Stimulated activated effector memory CD8-positive, alpha-beta T cell treated with anti-CD3 and anti-CD28 coated beads, Interleukin-12 subunit alpha, Interleukin-12 subunit beta, amount 100 ng/mL, for 72 hours (primary cell): ENCODE results near the gene ZFAND3.
A peak's percentile ranks its signal among the peaks of the same experiment; 100 is the strongest.

Experiments
- ATAC-seq: fragments of 150-1000 bp; cut with Tn5 transposase; 2 replicates; pipeline ENCODE4 v1.10.0; 2021
- DNase-seq, 2 donors: peaks; one replicate each; pipeline ENCODE4 v3.0.0; 2021 to 2022; ENCODE audit warnings: low spot score in 2 of 2
- H3K27ac Mint-ChIP-seq: one replicate; pipeline ENCODE4 v1.8.0; 2022; ENCODE audit warnings: mild to moderate bottlenecking, mixed read lengths
- H3K36me3 Mint-ChIP-seq: one replicate; pipeline ENCODE4 v1.8.0; 2022; ENCODE audit warnings: mild to moderate bottlenecking, mixed read lengths
- H3K4me1 Mint-ChIP-seq: one replicate; pipeline ENCODE4 v1.8.0; 2022; ENCODE audit warnings: mixed read lengths
- H3K4me3 Mint-ChIP-seq: one replicate; pipeline ENCODE4 v1.8.0; 2022; ENCODE audit warnings: mild to moderate bottlenecking, mixed read lengths
- H3K9me3 Mint-ChIP-seq: one replicate; pipeline ENCODE4 v1.8.0; 2022; ENCODE audit warnings: mixed read lengths

Gene ZFAND3

GRCh38 chr6:38170666-38171355 is 351.3 kb downstream of the ZFAND3 start:
- no peak overlapping the region for H3K27ac Mint-ChIP-seq
- H3K4me3 Mint-ChIP-seq = no peak overlapping the region
- H3K4me1 Mint-ChIP-seq = no peaks in the 10 kb centered on the region
- no peaks in the 10 kb centered on the region for H3K9me3 Mint-ChIP-seq
- DNase-seq = no peak
- peaks cover 28% of the 10 kb centered on the region for H3K36me3 Mint-ChIP-seq
- ATAC-seq = no peak

- no peaks in the 10 kb centered on the region for H3K9me3 Mint-ChIP-seq
- peak overlapping the region; percentile 63 for H3K27ac Mint-ChIP-seq
- no peak for ATAC-seq
- peaks cover 22% of the 10 kb centered on the region for H3K36me3 Mint-ChIP-seq
- no peak for DNase-seq
- H3K4me1 Mint-ChIP-seq = no peaks in the 10 kb centered on the region
- H3K4me3 Mint-ChIP-seq = no peak overlapping the region
Measured at GRCh38 chr6:38171997-38172738, 352.6 kb downstream of the ZFAND3 start.

DNA sequence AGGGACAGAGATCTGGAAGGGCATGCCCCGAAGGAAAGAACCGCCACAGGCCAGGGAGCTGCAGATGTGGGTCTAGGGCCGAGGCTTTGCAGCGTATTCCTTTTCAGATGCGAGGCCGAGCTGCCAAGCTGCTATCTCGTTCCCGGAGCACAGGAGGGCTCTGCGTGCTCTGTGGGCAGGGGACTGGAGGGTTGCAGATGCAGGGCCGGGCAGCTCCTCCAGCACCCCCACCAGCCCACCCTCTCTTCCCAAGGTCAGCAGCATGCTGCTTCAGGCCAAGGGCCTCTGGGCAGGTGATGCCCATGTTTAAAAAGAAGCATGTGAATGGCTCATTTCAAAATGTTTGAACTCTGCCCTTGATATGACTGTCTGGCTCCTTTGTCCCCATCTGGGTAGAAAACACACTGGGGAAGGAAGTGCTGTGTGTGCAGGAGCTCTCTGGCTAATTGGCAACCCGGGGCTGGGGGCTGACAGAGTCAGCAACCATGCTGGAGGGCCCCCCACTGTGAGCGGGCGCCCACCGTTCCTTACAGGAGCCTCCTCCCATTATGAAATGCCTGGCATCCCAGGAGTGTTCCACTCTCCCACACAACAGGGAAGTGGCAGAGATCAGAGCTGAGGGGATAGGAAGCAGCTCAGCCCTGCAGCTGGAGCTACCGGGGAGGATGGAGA is 353.3 kb downstream of the ZFAND3 start:
- Mint-ChIP-seq H3K9me3 (no peaks in the 10 kb centered on the region), H3K4me1 (peaks cover 3% of the 10 kb centered on the region), H3K36me3 (peaks cover 18% of the 10 kb centered on the region), H3K27ac (peak overlapping the region; percentile 63), H3K4me3 (no peak overlapping the region)
- no peak for ATAC-seq
- DNase-seq = no peak

- H3K36me3 Mint-ChIP-seq = peaks cover 17% of the 10 kb centered on the region
- H3K27ac Mint-ChIP-seq = no peak overlapping the region
- peaks cover 9% of the 10 kb centered on the region for H3K4me1 Mint-ChIP-seq
- H3K9me3 Mint-ChIP-seq = no peaks in the 10 kb centered on the region
- ATAC-seq (no peak), DNase-seq (no peak)
- H3K4me3 Mint-ChIP-seq = no peak overlapping the region
Measured at GRCh38 chr6:38173909-38174308, 354.4 kb downstream of the ZFAND3 start.

DNA sequence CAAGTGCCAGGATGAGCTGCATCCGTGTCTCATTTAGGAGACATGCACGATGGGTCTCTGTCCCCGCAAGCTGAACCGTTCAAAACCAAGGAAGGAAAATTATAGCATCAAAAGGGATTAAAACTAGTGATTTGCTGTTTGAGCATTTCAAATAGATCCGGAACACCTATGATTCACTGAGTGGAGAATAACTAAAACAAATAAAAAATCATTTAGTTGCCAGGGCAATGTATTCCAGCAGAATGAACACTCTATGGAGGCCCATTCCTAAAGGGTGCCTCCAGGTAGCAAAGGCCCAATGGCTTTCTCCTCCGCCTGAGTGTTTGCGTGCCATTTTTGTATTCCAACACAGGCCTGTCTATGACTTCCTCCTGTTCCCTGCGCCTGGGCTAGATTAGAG is 354.8 kb downstream of the ZFAND3 start:
- Mint-ChIP-seq H3K4me3 (no peak overlapping the region), H3K27ac (no peak overlapping the region), H3K9me3 (no peaks in the 10 kb centered on the region), H3K36me3 (peaks cover 13% of the 10 kb centered on the region), H3K4me1 (peaks cover 9% of the 10 kb centered on the region)
- no peak for ATAC-seq
- DNase-seq = no peak

- H3K9me3 Mint-ChIP-seq = no peaks in the 10 kb centered on the region
- no peak overlapping the region for H3K27ac Mint-ChIP-seq
- H3K4me1 Mint-ChIP-seq = peaks cover 9% of the 10 kb centered on the region
- no peak for ATAC-seq
- H3K36me3 Mint-ChIP-seq = peaks cover 6% of the 10 kb centered on the region
- no peak for DNase-seq
- no peak overlapping the region for H3K4me3 Mint-ChIP-seq
Measured at GRCh38 chr6:38174806-38175495, 355.4 kb downstream of the ZFAND3 start.

- H3K9me3 Mint-ChIP-seq = no peaks in the 10 kb centered on the region
- DNase-seq = no peak
- H3K36me3 Mint-ChIP-seq = peaks cover 6% of the 10 kb centered on the region
- no peak overlapping the region for H3K27ac Mint-ChIP-seq
- no peak overlapping the region for H3K4me3 Mint-ChIP-seq
- no peak for ATAC-seq
- H3K4me1 Mint-ChIP-seq = peaks cover 9% of the 10 kb centered on the region
Measured at GRCh38 chr6:38175786-38176185, 356.3 kb downstream of the ZFAND3 start.

DNA sequence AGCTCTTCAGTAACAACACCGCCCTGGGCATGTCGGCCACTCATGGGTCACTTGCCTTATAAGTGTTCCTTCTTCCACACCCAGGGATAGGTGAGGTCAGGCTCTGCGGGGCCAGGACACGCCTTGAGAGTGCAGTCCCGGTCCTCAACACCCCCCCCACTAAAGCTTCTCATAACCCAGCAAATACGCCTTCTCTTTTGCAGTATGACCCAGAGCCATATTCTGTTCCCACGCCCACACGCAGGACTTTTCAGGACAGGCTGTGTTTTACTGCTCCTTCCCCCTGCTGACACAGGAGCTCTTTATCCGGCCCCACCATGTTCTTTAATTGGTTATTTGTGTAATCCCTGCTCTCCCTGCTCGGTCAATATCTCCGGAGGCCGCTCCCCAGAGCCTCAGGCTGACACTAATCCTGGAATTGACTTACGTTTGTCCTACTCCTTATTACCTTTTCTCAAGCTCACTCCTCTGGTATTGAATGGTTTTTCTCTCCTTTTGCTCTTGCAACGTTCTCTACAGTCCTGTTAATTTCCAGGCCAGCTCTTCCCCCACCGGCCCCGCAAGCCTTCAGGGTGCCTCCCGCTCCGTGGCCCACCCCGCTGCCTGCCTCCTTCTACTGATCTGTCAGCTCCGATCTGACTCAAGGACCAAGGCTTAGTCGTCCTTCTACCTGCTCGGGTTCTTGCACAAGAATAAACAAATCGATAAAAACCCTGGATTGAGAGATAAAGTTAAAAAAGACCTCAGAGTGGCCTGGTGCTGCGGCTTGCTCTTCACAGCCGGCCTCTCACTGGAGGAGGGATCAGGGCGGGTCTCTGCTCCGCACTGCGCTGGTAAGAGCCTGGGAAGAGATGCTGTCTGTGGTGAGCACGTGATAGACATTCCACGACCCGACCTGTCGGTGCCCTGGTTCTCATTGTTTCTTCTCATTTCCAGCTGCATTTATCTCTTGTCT is 357.5 kb downstream of the ZFAND3 start:
- Mint-ChIP-seq H3K4me3 (no peak overlapping the region), H3K27ac (peak overlapping the region; percentile 87), H3K36me3 (peaks cover 6% of the 10 kb centered on the region), H3K4me1 (peaks cover 9% of the 10 kb centered on the region), H3K9me3 (no peaks in the 10 kb centered on the region)
- DNase-seq (no peak), ATAC-seq (no peak)

- no peak for ATAC-seq
- no peak for DNase-seq
- Mint-ChIP-seq H3K4me3 (no peak overlapping the region), H3K27ac (peak overlapping the region; percentile 87), H3K9me3 (no peaks in the 10 kb centered on the region), H3K4me1 (peaks cover 9% of the 10 kb centered on the region), H3K36me3 (no peaks in the 10 kb centered on the region)
Measured at GRCh38 chr6:38177882-38178583, 358.5 kb downstream of the ZFAND3 start.

- no peak overlapping the region for H3K4me3 Mint-ChIP-seq
- no peak for ATAC-seq
- H3K36me3 Mint-ChIP-seq = no peaks in the 10 kb centered on the region
- peaks cover 9% of the 10 kb centered on the region for H3K4me1 Mint-ChIP-seq
- DNase-seq = no peak
- peak overlapping the region; percentile 87 for H3K27ac Mint-ChIP-seq
- H3K9me3 Mint-ChIP-seq = no peaks in the 10 kb centered on the region
Measured at GRCh38 chr6:38178584-38178886, 359.0 kb downstream of the ZFAND3 start.

DNA sequence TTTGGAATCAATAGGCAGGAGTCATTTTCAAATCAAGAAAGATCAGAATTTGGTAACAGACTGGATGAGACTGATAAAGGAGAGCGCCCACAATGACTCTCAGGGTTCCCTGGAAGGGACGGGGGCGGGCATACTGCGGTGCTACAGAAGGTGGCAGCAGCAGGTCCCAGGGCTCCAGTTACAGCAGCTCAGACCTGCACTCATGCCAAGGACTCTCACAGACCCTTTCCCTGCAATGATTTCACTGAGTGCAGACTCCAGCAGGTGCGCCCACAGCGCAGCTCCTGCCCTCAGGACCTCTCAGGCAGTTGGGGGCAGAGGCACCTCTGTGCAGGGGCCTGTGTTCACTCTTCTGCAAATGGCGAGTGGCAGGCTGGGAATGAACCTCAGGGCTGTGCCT is 359.8 kb downstream of the ZFAND3 start:
- no peak overlapping the region for H3K27ac Mint-ChIP-seq
- ATAC-seq (no peak), DNase-seq (no peak)
- no peak overlapping the region for H3K4me3 Mint-ChIP-seq
- no peaks in the 10 kb centered on the region for H3K36me3 Mint-ChIP-seq
- H3K4me1 Mint-ChIP-seq = peaks cover 9% of the 10 kb centered on the region
- H3K9me3 Mint-ChIP-seq = no peaks in the 10 kb centered on the region

DNA sequence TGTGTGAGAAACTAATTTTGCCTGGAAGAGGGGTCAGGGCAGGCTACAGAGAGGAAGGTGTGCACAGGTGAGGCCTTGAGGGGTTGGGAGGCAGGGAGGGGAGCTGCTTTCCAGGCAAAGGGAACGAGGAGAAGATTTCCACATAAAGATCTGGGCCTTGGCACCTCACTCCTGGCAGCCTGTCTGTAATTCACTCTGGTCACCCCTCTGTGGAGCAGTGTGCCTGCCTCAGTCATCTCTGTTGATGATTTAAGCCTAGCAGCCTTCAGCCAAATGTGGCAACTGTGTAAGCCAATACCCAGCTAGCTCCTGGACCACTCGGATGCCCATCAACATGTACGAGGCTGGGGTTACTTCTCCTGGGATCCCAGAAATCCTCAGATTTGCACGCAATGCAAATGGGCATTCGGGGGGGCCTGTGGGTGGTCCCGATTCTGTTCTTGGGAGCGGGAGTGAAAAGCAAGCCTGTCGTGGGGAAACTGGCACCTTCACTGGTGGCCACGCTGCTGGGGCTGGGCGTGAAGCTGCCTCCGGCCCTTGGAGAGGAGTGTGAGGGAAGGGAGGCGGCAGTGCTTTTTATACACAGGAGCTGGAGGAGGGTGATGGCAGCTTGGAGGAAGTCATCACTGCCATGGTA is 360.4 kb downstream of the ZFAND3 start:
- ATAC-seq (no peak), DNase-seq (no peak)
- H3K36me3 Mint-ChIP-seq = no peaks in the 10 kb centered on the region
- H3K27ac Mint-ChIP-seq = no peak overlapping the region
- H3K4me1 Mint-ChIP-seq = peaks cover 9% of the 10 kb centered on the region
- no peak overlapping the region for H3K4me3 Mint-ChIP-seq
- no peaks in the 10 kb centered on the region for H3K9me3 Mint-ChIP-seq

GRCh38 chr6:38180586-38180985 is 361.1 kb downstream of the ZFAND3 start:
- Mint-ChIP-seq H3K36me3 (no peaks in the 10 kb centered on the region), H3K27ac (no peak overlapping the region), H3K4me3 (no peak overlapping the region), H3K4me1 (peaks cover 9% of the 10 kb centered on the region), H3K9me3 (no peaks in the 10 kb centered on the region)
- DNase-seq (no peak), ATAC-seq (no peak)

DNA sequence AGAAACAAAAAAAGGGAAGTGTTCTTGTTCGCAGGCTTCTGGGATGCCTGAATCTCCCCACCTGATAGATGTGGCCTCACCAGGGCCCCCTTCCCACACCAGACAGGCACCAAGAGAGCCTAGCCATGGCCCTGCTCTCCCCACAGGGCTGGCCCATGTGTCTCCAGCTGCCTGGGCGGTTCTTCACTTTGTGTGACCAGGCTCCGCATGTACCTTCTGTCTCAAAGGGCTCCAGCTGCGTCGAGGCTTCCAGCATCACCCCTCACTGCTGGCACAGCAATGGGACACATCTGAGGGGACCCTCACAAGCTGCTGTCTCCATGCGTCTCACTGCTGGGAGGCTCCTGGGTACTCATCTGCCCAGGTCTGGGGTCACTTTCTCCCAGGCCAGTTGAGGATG is 362.9 kb downstream of the ZFAND3 start:
- H3K36me3 Mint-ChIP-seq = no peaks in the 10 kb centered on the region
- no peaks in the 10 kb centered on the region for H3K9me3 Mint-ChIP-seq
- no peak overlapping the region for H3K4me3 Mint-ChIP-seq
- no peak for ATAC-seq
- H3K4me1 Mint-ChIP-seq = peaks cover 15% of the 10 kb centered on the region
- DNase-seq = no peak
- no peak overlapping the region for H3K27ac Mint-ChIP-seq
